Body of pancreas (tissue), 4 donors: ENCODE results near the gene ZSWIM6.

ENCODE experiments used
- CTCF ChIP-seq, 7 experiments: fragments of 450-650 bp in 4 of 7; fragments of 200-600 bp in 3 of 7; sonication (generic) in 3 of 7; IDR thresholded peaks; one replicate each; pipeline ENCODE4 v1.5.1; 2016 to 2019; ENCODE audit warnings: antibody characterized with exemption in 7 of 7
- POLR2A ChIP-seq, 3 donors: fragments of 450-650 bp; IDR thresholded peaks; one replicate each; pipeline ENCODE4 v1.6.1; 2016; ENCODE audit warnings: antibody characterized with exemption in 3 of 3, mild to moderate bottlenecking in 2 of 3

- TF ChIP-seq CTCF (IDR thresholded peaks at IDR 0.05) (no peak), POLR2A (IDR thresholded peaks at IDR 0.05) (no peak)
Observed at GRCh38 chr5:61370506-61370905, 38.4 kb downstream of the ZSWIM6 start.
